Activated naive CD4-positive, alpha-beta T cell treated with anti-CD3 and anti-CD28 coated beads for 36 hours (primary cell): ENCODE measurements around the gene RC3H1. TPM values are rescaled to one million over a fixed set of nuclear protein-coding genes. Genes with fewer than 3 reads are reported as not detected.
A peak's percentile ranks its signal among the peaks of the same experiment; 100 is the strongest.

ENCODE experiments used
- CTCF ChIA-PET: fragments of 350-600 bp; sonication (Branson Sonifier 250); formaldehyde crosslinking; loops from one replicate; lab custom pipeline; 2021; ENCODE audit warnings: antibody characterized with exemption; lab: Charles Lee
- DNase-seq: peaks from one replicate; pipeline ENCODE4 v3.0.0-alpha.2; 2020
- H3K27ac Mint-ChIP-seq: one replicate; pipeline ENCODE4 v1.8.0; 2021; ENCODE audit warnings: mild to moderate bottlenecking, mixed read lengths
- H3K27me3 Mint-ChIP-seq: one replicate; pipeline ENCODE4 v1.8.0; 2021; ENCODE audit warnings: low read depth, mixed read lengths
- H3K36me3 Mint-ChIP-seq: one replicate; pipeline ENCODE4 v1.8.0; 2021; ENCODE audit warnings: low read depth, mixed read lengths
- H3K4me1 Mint-ChIP-seq: one replicate; pipeline ENCODE4 v1.8.0; 2021; ENCODE audit warnings: low read depth, mixed read lengths
- H3K4me3 Mint-ChIP-seq: one replicate; pipeline ENCODE4 v1.8.0; 2021; ENCODE audit warnings: mild to moderate bottlenecking, moderate library complexity, mixed read lengths
- H3K9me3 Mint-ChIP-seq: one replicate; pipeline ENCODE4 v1.8.0; 2021; ENCODE audit warnings: mixed read lengths
- intact Hi-C: fragments of 100-400 bp; cut with micrococcal nuclease; formaldehyde crosslinking; loops from one replicate; pipeline ENCODE4 v1.15.1; 2023
- total RNA-seq, 2 experiments: library from RNA; stranded (reverse); gene quantifications; one replicate each; pipeline ENCODE4 v1.2.3, GENCODE V29; 2021

RC3H1 gene
- total RNA-seq, 2 experiments from 2014 or later, result 24.2 to 27.1 TPM

DNA sequence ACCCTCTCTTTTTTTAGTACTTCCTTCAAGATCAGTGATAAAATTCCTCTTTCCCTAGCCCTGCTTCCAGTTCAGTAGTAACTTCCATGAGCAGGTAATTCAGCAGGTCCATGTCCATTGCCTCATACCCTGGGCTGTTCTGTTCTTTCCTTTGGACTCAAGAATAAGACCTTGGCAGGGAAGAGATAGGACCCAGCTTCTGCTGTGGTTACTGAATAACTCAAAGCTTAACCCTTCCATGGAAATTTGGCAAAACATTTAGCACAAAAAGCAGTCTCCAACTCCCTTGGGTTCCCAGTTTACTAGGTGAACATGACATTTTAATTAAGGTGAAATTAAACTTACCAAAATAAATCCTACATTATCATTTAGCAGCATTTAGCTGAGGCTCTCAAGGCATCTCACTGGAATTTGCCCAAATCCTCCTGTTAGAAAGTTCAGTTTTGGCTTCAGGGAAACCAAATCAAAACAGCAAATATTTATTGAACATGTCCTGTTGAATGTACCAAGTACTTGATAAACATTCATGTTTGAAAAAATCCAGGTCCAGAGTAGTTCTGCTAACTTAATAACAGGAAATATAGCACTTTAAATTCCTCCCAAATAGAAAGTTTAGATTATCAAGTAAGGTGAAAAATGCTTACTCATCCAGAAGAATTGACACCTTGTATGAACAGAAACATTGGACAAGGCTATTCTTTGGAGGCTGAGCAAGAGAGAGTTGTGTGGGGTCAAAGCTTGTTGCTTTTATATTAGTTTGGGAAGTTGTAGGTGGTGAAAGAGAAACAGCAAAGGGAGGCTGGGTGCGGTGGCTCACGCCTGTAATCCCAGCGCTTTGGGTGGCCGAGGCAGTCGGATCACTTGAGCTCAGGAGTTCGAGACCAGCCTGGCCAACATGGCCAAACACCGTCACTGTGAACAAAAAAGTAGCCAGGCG is 96.6 kb downstream of the RC3H1 start:
- no peaks in the 10 kb centered on the region for H3K27me3 Mint-ChIP-seq
- no peaks in the 10 kb centered on the region for H3K4me1 Mint-ChIP-seq
- H3K9me3 Mint-ChIP-seq, result no peaks in the 10 kb centered on the region
- DNase-seq, result no peak
- H3K27ac Mint-ChIP-seq, result no peak overlapping the region
- intact Hi-C loops, result loop anchor here (10.0 kb wide), 1 partner anchor 1181 kb away; no protein-coding TSS in a partner anchor
- H3K36me3 Mint-ChIP-seq, result no peaks in the 10 kb centered on the region
- H3K4me3 Mint-ChIP-seq, result no peak overlapping the region
- CTCF ChIA-PET, result interaction anchor here (0.6 kb wide), 1 partner anchor 52 kb away, joined by 3 read pairs; no protein-coding TSS in a partner anchor

DNA sequence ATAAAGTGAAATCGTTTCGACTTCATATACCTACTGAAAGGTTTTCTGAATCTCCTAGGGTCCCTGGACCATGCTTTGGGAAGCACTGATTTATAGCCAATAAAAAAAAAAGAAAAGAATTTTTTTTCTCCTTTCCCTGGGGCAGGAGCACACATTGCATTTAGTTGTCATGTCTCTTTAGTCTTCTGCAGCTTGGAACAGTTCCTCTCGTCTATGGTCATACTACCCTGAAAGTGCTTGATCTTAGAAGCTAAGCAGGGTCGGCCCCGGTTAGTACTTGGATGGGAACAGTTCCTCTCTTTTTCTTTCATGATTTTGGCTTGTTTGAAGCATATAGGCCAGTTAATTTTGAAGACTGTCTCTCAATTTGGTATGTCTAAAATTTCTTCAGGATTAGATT is 101.3 kb downstream of the RC3H1 start:
- Mint-ChIP-seq H3K27ac (no peak overlapping the region), H3K9me3 (no peaks in the 10 kb centered on the region), H3K4me3 (no peak overlapping the region), H3K36me3 (no peaks in the 10 kb centered on the region), H3K27me3 (no peaks in the 10 kb centered on the region), H3K4me1 (no peaks in the 10 kb centered on the region)
- intact Hi-C loops, result loop anchor here (10.0 kb wide), 1 partner anchor 1176 kb away; no protein-coding TSS in a partner anchor
- DNase-seq, result no peak
- CTCF ChIA-PET, result no interaction called here

DNA sequence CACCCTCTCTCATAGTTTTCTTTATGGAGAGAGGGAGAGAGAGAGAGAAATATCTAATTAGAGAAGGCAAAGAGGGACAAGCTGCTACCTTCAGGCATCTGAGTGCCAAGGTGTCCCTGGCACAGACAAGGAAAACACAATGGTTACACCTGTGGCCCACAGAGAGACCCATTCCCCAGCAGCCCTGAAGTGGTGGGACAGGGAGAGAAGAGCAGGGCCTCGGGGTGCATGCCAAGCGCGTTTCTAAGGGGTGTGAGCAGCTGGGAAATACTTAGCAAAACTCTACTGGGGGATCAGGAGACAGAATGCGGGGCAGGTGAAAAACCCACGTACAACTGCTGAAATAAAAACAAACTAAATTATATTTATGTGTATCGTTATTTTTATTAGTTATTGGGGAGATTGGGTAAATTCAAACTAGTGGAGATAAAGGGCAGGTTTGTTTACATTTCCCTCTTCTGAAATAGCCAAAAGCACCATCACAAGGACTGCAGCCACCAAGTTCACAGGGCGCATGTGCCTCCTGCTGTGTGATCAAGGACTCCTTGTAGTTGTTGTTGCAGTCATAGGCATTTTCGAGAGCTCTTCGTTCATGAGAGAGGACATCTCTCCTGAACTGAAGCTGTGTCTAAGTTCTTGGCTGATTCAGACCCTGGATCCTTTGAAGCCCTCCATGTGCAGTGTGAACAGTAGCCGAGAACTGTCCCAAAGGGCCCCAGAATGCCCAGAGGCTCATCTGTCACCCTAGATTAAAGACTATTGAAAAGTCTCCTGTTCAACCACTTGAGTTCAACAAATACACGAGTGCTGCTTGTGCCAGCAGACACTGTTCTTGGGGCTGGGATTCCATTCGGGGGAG is 104.3 kb downstream of the RC3H1 start:
- no peaks in the 10 kb centered on the region for H3K9me3 Mint-ChIP-seq
- CTCF ChIA-PET, result no interaction called here
- no peaks in the 10 kb centered on the region for H3K27me3 Mint-ChIP-seq
- no peaks in the 10 kb centered on the region for H3K36me3 Mint-ChIP-seq
- no peaks in the 10 kb centered on the region for H3K4me1 Mint-ChIP-seq
- no peak overlapping the region for H3K27ac Mint-ChIP-seq
- no peak for DNase-seq
- H3K4me3 Mint-ChIP-seq, result no peak overlapping the region
- intact Hi-C loops, result no loop called here

DNA sequence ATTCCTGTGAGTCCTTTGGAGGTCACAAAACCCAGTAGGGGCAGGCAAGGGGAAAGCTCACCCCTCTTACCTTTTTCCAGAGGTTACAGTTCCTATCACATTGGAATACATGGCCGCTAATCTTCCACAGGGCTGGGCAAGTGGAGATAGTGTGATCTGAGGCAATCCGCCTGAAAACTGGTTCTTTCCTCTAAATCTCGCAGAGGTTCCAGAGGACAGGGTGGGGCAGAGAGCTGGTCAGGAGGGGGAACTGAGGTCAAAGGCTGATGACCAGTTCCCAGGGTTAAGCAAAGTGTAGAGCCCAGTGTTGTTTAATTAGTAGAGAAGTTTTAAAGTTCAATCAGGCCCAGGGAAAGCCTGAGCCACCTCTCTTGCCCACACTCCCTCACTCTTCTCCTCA is 105.0 kb downstream of the RC3H1 start, which contains the start of gene SERPINC1:
SERPINC1 (minus strand) TSS at position 179 of the 400 bp plus-strand sequence; CDS start at position 111, 68 bp downstream.
- Mint-ChIP-seq H3K27me3 (no peaks in the 10 kb centered on the region), H3K27ac (no peak within 1 kb of the TSS), H3K4me1 (no peaks in the 10 kb centered on the region), H3K9me3 (no peaks in the 10 kb centered on the region), H3K36me3 (no peaks in the 10 kb centered on the region), H3K4me3 (no peak within 1 kb of the TSS)
- CTCF ChIA-PET, result no interaction called here
- intact Hi-C loops, result no loop called here
- DNase-seq, result no peak

DNA sequence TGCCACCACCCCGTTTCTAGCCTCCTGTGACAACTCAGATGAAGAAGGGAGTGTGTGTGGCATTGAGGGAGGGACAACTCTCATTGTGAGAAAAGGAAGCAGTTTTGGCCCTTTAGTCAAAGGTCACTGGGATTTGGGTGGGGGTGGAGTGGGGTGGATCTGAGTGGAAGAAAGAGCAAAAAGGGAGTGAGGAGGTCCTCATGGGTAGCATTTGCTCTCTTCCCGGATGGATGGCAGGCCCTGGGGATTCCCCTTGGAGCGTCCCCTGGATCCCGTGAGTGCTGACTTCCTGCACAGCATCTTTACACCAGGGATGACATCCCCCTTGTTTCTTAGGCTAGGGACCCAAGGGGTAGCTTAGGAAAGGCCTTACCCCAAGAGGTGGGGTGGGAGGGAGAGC is 105.5 kb downstream of the RC3H1 start:
- no peaks in the 10 kb centered on the region for H3K4me1 Mint-ChIP-seq
- intact Hi-C loops, result no loop called here
- no peak overlapping the region for H3K4me3 Mint-ChIP-seq
- H3K36me3 Mint-ChIP-seq, result no peaks in the 10 kb centered on the region
- H3K9me3 Mint-ChIP-seq, result no peaks in the 10 kb centered on the region
- CTCF ChIA-PET, result no interaction called here
- H3K27me3 Mint-ChIP-seq, result no peaks in the 10 kb centered on the region
- no peak overlapping the region for H3K27ac Mint-ChIP-seq
- DNase-seq, result no peak

DNA sequence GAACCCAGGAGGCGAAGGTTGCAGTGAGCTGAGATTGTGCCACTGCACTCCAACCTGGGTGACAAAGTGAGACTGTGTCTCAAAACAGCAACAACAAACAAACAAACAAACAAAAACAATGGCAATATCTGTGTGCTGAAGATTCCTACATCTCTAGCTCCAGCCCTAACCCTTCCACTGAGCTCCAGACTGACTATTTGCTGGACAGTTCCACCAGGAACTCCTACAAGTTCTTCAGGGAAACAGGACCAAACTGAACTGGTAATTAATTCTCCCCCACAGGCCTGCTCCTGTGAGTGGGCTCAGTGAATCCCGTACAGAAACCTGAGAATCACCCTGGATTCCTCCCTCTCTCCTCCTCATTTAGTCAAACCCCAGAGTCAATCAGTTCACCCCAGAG is 106.6 kb downstream of the RC3H1 start:
- no peaks in the 10 kb centered on the region for H3K27me3 Mint-ChIP-seq
- CTCF ChIA-PET, result interaction anchor here (0.6 to 1.2 kb wide), 2 partner anchors 30 to 46 kb away, joined by 3 to 4 read pairs; no protein-coding TSS in a partner anchor
- DNase-seq, result no peak
- H3K4me1 Mint-ChIP-seq, result no peaks in the 10 kb centered on the region
- intact Hi-C loops, result no loop called here
- no peak overlapping the region for H3K27ac Mint-ChIP-seq
- no peak overlapping the region for H3K4me3 Mint-ChIP-seq
- no peaks in the 10 kb centered on the region for H3K36me3 Mint-ChIP-seq
- H3K9me3 Mint-ChIP-seq, result no peaks in the 10 kb centered on the region

DNA sequence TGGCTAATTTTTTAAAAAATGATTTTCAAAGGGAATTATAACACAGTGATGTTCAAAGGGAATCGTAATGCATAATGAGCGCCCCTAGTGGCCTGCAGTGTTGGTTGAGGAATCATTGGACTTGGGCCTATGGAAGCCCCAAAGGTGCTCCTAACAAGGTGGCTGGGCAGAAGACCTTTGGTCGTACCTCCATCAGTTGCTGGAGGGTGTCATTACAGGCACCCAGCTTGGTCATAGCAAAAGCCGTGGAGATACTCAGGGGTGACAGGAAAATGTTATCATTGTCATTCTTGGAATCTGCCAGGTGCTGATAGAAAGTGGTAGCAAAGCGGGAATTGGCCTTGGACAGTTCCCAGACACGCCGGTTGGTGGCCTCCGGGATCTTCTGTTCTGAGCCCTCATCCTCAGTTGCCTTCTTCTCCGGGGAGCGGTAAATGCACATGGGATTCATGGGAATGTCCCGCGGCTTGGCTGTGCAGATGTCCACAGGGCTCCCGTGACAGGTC is 107.7 kb downstream of the RC3H1 start:
- no peaks in the 10 kb centered on the region for H3K27me3 Mint-ChIP-seq
- CTCF ChIA-PET, result interaction anchor here (0.6 to 1.2 kb wide), 3 partner anchors 45 to 221 kb away, joined by 3 to 4 read pairs (median 3); no protein-coding TSS in a partner anchor
- DNase-seq, result peak; percentile 30
- H3K36me3 Mint-ChIP-seq, result peaks cover under 1% of the 10 kb centered on the region
- no peak overlapping the region for H3K27ac Mint-ChIP-seq
- H3K4me3 Mint-ChIP-seq, result no peak overlapping the region
- intact Hi-C loops, result no loop called here
- no peaks in the 10 kb centered on the region for H3K4me1 Mint-ChIP-seq
- H3K9me3 Mint-ChIP-seq, result no peaks in the 10 kb centered on the region

DNA sequence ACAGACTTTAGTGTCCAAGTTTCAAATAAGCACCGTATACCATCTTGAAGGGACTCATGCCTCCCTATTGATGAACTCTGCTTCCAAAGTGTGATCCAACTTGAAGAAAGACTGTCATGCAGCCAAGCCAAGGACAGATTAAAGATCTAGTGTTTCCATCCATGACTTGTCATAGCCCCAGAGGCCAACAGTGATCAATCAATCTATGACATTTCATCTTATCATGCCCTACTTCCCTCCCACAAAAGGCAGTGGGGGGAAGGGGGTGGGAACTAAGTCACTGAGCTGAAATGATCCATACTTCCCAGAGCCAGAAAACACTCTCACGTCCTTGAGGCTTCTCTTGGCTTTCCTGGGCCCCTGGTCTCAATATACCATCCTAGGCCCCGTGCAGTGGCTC is 109.0 kb downstream of the RC3H1 start:
- CTCF ChIA-PET, result interaction anchor here (0.6 kb wide), 2 partner anchors 15 to 86 kb away, joined by 3 to 4 read pairs; no protein-coding TSS in a partner anchor
- Mint-ChIP-seq H3K4me1 (no peaks in the 10 kb centered on the region), H3K4me3 (no peak overlapping the region), H3K36me3 (peaks cover 4% of the 10 kb centered on the region), H3K27me3 (no peaks in the 10 kb centered on the region), H3K9me3 (no peaks in the 10 kb centered on the region), H3K27ac (no peak overlapping the region)
- DNase-seq, result no peak
- intact Hi-C loops, result no loop called here

DNA sequence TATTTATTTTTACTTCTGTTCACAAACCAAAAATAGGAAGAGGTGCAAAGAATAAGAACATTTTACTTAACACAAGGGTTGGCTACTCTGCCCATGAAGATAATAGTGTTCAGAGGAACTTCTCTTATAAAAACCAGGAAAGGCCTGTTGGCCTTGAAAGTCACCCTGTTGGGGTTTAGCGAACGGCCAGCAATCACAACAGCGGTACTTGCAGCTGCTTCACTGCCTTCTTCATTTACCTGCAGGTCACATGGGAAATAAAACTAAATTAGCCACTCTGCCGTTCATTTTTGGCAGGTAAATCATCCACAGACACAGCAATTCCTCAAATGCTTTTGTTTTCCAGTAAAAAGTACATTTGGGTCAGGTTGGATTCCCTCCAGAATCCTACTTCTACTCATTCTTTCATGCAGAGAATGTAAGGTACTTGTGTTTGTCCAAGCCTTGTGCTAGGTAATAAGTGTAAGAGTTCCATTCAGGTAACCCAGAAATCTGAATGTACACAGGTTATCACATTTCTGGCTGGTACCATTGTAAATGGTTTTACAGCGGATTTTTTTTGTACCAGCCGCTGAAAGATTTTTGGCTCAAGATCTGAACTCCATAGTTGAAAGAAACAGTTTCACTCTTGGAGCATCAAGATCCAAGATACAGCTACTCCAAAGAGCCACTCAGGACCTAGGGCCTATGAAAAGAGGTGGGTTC is 118.2 kb downstream of the RC3H1 start:
- peaks cover 14% of the 10 kb centered on the region for H3K4me1 Mint-ChIP-seq
- intact Hi-C loops, result no loop called here
- H3K27ac Mint-ChIP-seq, result no peak overlapping the region
- H3K9me3 Mint-ChIP-seq, result no peaks in the 10 kb centered on the region
- CTCF ChIA-PET, result interaction anchor here (0.6 kb wide), 1 partner anchor 339 kb away, joined by 3 read pairs; no protein-coding TSS in a partner anchor
- no peak overlapping the region for H3K4me3 Mint-ChIP-seq
- no peaks in the 10 kb centered on the region for H3K27me3 Mint-ChIP-seq
- H3K36me3 Mint-ChIP-seq, result peaks cover 7% of the 10 kb centered on the region
- DNase-seq, result no peak

DNA sequence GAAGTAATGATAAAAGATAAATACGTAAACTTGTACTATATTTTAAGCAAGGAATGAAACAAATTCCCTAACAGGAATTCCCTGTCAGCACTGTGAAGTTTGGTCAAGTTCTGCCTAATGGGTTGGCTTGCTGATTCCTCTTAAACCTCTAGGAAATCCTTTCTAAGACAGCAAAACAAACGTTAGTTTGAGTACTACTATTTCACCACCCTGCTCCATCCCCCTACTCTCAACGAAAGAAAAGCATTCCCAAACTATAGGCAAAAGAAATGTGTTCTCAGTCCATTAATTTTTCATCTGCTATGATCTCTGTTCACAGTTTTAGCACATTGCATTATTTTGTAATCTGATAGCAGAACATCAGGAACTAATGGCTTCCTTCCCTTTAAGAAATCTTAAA is 121.2 kb downstream of the RC3H1 start:
- Mint-ChIP-seq H3K36me3 (peaks cover 3% of the 10 kb centered on the region), H3K4me1 (peaks cover 14% of the 10 kb centered on the region), H3K27me3 (no peaks in the 10 kb centered on the region), H3K27ac (no peak overlapping the region), H3K4me3 (no peak overlapping the region), H3K9me3 (no peaks in the 10 kb centered on the region)
- DNase-seq, result no peak
- intact Hi-C loops, result no loop called here
- CTCF ChIA-PET, result no interaction called here

DNA sequence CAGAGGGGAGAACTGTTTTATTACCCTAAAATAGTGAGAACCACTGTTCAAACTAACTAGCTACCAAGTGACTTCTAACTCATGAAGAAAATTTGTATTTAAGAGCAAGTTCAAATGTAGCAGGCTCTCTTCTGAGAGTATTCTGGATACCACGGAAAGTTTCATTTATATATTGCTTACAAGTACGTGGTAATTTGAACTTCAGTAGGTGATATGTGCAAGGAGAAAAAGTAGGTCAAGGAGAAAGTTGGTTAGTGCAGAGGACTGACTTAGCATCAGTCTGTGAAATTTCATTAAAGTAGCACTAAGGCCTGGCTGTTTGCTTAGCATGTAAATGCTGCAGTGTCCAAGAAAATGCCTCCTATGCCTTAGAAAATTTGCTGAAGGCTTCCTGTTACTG is 121.7 kb downstream of the RC3H1 start:
- H3K4me3 Mint-ChIP-seq, result no peak overlapping the region

More for the DNA sequence above, 121.7 kb downstream of the RC3H1 start:
- H3K27ac Mint-ChIP-seq, result no peak overlapping the region
- intact Hi-C loops, result no loop called here
- no peaks in the 10 kb centered on the region for H3K27me3 Mint-ChIP-seq
- peaks cover 3% of the 10 kb centered on the region for H3K36me3 Mint-ChIP-seq
- CTCF ChIA-PET, result no interaction called here
- H3K4me1 Mint-ChIP-seq, result peaks cover 14% of the 10 kb centered on the region
- H3K9me3 Mint-ChIP-seq, result no peaks in the 10 kb centered on the region
- DNase-seq, result no peak
